Choroid plexus epithelial cell (primary cell): ENCODE measurements around the gene RBM10.

Experiments
- DNase-seq: peaks from one replicate; pipeline ENCODE4 v3.0.0-alpha.2; 2010; ENCODE audit warnings: low read depth
- H3K4me3 ChIP-seq: 2 replicates; pipeline ENCODE4 v1.5.1; 2011; ENCODE audit warnings: low read depth, mild to moderate bottlenecking, control low read depth, low read length, moderate library complexity
- CTCF ChIP-seq: conservative IDR thresholded peaks from 2 replicates; pipeline ENCODE4 v1.5.1; 2011; ENCODE audit warnings: low read depth, mild to moderate bottlenecking, control low read depth, inconsistent platforms, low read length, moderate library complexity

RBM10 gene

GRCh38 chrX:47229427-47229826, 84.4 kb downstream of the RBM10 start:
- no peak overlapping the region for H3K4me3 ChIP-seq
- TF ChIP-seq CTCF = no peak
- DNase-seq = no peak

GRCh38 chrX:47230136-47230868, 85.3 kb downstream of the RBM10 start:
- no peak overlapping the region for H3K4me3 ChIP-seq
- TF ChIP-seq CTCF = no peak
- DNase-seq = no peak

GRCh38 chrX:47231167-47231566, 86.1 kb downstream of the RBM10 start:
- no peak for TF ChIP-seq CTCF
- no peak overlapping the region for H3K4me3 ChIP-seq
- DNase-seq = no peak

GRCh38 chrX:47232197-47232802, 87.3 kb downstream of the RBM10 start:
- peak overlapping the region; percentile 75 for H3K4me3 ChIP-seq
- TF ChIP-seq CTCF = no peak
- no peak for DNase-seq

GRCh38 chrX:47232803-47233332, 87.8 kb downstream of the RBM10 start, which contains the start of gene USP11:
Gene USP11, plus strand, starts transcription at chrX:47233009. Its CDS starts 35 bp downstream, at chrX:47233044.
- peak within 1 kb of the TSS; percentile 75 for H3K4me3 ChIP-seq
- peak; percentile 47 for DNase-seq
- no peak for TF ChIP-seq CTCF

GRCh38 chrX:47233333-47234113, 88.5 kb downstream of the RBM10 start:
- DNase-seq = peak; percentile 99
- no peak for TF ChIP-seq CTCF
- H3K4me3 ChIP-seq = peak overlapping the region; percentile 75
